Ishikawa (cell line): ENCODE data around the gene ELMO1.

Source experiments
- CEBPB ChIP-seq: IDR thresholded peaks from 2 replicates; pipeline ENCODE4 v1.6.1; 2012
- CREB1 ChIP-seq: IDR thresholded peaks from 2 replicates; pipeline ENCODE4 v1.6.1; 2012; ENCODE audit warnings: low read depth
- EGR1 ChIP-seq: IDR thresholded peaks from 2 replicates; pipeline ENCODE4 v1.6.1; 2012
- EP300 ChIP-seq: IDR thresholded peaks from 2 replicates; pipeline ENCODE4 v1.6.1; 2012; ENCODE audit warnings: borderline replicate concordance
- FOXM1 ChIP-seq: IDR thresholded peaks from 2 replicates; pipeline ENCODE4 v1.6.1; 2012; ENCODE audit warnings: low read depth, borderline replicate concordance
- NFIC ChIP-seq: IDR thresholded peaks from 2 replicates; pipeline ENCODE4 v1.6.1; 2012
- RAD21 ChIP-seq: IDR thresholded peaks from 2 replicates; pipeline ENCODE4 v1.6.1; 2012; ENCODE audit warnings: low read depth
- TAF1 ChIP-seq: IDR thresholded peaks from 2 replicates; pipeline ENCODE4 v1.6.1; 2012; ENCODE audit warnings: low read depth, mild to moderate bottlenecking
- TCF12 ChIP-seq: IDR thresholded peaks from 2 replicates; pipeline ENCODE4 v1.6.1; 2012; ENCODE audit warnings: low read depth
- TEAD4 ChIP-seq: IDR thresholded peaks from 2 replicates; pipeline ENCODE4 v1.6.1; 2012
- YY1 ChIP-seq: IDR thresholded peaks from 2 replicates; pipeline ENCODE4 v1.6.1; 2012; ENCODE audit warnings: low read depth
- ZBTB7A ChIP-seq: IDR thresholded peaks from 2 replicates; pipeline ENCODE4 v1.6.1; 2012; ENCODE audit warnings: low read depth
- TF ChIP-seq, protein P1 (sequence below): IDR thresholded peaks from 2 replicates; pipeline ENCODE4 v1.6.1; 2012
- TF ChIP-seq, protein P2 (sequence below): IDR thresholded peaks from 2 replicates; pipeline ENCODE4 v1.6.1; 2012; ENCODE audit warnings: low read depth, mild to moderate bottlenecking
- TF ChIP-seq, protein P3 (sequence below): IDR thresholded peaks from 2 replicates; pipeline ENCODE4 v1.6.1; 2012

The ELMO1 gene

DNA sequence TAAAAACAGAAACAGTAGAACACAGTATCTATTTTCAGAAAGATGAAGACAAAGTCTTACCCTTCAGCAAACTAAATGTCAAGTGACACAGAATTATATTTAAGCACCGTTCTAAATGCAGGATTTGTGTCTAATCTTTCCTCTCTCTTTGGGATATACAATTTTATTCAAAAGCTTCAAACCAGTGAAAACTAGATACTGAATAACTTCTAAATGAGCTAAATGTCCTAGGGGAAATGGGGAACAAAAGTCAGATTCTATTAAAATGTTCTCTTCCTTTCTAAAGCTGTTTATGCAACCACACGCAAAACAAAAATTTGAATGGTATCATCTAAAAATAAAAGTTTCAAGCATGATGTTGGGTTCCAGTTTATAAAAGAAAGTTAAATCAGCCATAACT lies 588.0 kb downstream of the ELMO1 start:
- no peak for TF ChIP-seq EGR1
- no peak for TF ChIP-seq EP300
- no peak for TF ChIP-seq TCF12
- no peak for TF ChIP-seq NFIC
- TF ChIP-seq CEBPB, result no peak
- TF ChIP-seq ZBTB7A, result no peak
- no peak for TF ChIP-seq TEAD4
- no peak for TF ChIP-seq YY1
- TF ChIP-seq, protein P1, sequence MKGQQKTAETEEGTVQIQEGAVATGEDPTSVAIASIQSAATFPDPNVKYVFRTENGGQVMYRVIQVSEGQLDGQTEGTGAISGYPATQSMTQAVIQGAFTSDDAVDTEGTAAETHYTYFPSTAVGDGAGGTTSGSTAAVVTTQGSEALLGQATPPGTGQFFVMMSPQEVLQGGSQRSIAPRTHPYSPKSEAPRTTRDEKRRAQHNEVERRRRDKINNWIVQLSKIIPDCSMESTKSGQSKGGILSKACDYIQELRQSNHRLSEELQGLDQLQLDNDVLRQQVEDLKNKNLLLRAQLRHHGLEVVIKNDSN, result no peak

DNA sequence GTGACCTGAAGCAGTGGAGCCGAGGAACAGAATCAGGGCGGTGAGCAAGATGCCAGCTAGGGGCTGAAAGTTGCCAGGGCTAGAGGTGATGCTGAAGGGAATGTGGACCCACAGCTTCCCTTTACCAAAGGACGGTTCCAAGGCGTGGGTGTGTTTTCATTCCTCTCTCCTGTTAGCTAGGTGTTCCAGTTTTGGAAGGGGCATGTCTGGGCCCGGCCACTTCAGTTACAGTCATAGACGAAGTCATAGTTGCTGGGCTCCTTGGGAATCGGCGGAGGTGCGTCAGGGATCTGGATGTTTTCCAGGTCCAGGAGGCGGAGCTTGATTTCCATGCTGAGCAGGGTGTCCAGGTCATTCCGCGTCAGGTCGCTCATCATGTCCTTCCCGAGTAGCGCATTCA lies 593.3 kb downstream of the ELMO1 start:
- TF ChIP-seq EP300, result no peak
- no peak for TF ChIP-seq TEAD4
- TF ChIP-seq, protein P1, result no peak

DNA sequence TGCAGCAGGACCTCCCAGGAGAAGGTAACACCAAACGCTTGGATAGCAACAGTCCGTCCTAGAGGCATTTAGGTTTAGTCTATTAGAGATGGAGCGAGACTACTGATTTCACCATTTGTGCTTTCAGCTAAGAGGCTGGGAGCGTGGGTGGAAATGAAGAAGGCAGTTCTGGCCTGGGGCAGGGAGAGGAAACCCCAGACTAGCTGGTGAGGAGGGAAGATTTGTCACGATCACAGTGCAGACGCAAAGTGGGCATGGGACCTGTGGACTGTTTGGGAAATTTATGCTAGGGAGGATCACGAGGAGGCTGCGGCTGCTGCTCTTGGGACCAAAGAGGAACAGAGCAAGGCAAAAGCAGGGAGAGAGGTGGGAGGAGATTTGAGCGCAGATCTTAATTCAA lies 594.0 kb downstream of the ELMO1 start:
- TF ChIP-seq CEBPB, result no peak
- no peak for TF ChIP-seq TEAD4
- TF ChIP-seq EGR1, result no peak
- TF ChIP-seq TCF12, result no peak
- no peak for TF ChIP-seq TAF1
- TF ChIP-seq, protein P2, sequence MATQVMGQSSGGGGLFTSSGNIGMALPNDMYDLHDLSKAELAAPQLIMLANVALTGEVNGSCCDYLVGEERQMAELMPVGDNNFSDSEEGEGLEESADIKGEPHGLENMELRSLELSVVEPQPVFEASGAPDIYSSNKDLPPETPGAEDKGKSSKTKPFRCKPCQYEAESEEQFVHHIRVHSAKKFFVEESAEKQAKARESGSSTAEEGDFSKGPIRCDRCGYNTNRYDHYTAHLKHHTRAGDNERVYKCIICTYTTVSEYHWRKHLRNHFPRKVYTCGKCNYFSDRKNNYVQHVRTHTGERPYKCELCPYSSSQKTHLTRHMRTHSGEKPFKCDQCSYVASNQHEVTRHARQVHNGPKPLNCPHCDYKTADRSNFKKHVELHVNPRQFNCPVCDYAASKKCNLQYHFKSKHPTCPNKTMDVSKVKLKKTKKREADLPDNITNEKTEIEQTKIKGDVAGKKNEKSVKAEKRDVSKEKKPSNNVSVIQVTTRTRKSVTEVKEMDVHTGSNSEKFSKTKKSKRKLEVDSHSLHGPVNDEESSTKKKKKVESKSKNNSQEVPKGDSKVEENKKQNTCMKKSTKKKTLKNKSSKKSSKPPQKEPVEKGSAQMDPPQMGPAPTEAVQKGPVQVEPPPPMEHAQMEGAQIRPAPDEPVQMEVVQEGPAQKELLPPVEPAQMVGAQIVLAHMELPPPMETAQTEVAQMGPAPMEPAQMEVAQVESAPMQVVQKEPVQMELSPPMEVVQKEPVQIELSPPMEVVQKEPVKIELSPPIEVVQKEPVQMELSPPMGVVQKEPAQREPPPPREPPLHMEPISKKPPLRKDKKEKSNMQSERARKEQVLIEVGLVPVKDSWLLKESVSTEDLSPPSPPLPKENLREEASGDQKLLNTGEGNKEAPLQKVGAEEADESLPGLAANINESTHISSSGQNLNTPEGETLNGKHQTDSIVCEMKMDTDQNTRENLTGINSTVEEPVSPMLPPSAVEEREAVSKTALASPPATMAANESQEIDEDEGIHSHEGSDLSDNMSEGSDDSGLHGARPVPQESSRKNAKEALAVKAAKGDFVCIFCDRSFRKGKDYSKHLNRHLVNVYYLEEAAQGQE, result no peak
- TF ChIP-seq FOXM1, result no peak
- TF ChIP-seq EP300, result no peak

DNA sequence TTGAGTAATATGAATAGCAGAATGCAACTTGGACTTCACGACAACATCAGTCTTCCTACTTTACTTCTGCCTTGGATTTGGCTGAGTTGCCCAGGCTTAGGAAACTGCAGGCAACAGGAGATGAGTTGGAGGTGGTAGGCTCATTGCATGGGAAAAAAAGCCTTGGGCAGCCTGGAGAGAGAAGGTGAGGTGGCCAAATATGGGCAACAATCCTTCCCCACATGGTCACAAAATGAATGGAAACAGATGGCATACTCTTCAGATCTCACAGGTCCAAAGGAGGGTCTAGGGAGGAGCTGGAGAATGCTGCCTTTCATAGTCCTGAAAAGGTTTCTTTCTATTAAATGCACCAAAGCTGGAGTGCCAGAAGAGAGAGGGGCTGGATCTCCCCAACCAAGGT lies 595.7 kb downstream of the ELMO1 start:
- TF ChIP-seq TAF1, result no peak
- no peak for TF ChIP-seq NFIC
- no peak for TF ChIP-seq FOXM1
- TF ChIP-seq, protein P2, result no peak
- no peak for TF ChIP-seq EGR1
- no peak for TF ChIP-seq CEBPB
- no peak for TF ChIP-seq TEAD4
- no peak for TF ChIP-seq EP300
- no peak for TF ChIP-seq YY1
- TF ChIP-seq ZBTB7A, result no peak
- TF ChIP-seq TCF12, result no peak
- TF ChIP-seq, protein P3, sequence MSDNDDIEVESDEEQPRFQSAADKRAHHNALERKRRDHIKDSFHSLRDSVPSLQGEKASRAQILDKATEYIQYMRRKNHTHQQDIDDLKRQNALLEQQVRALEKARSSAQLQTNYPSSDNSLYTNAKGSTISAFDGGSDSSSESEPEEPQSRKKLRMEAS, result no peak
- no peak for TF ChIP-seq CREB1
- TF ChIP-seq, protein P1, result no peak
- no peak for TF ChIP-seq RAD21

DNA sequence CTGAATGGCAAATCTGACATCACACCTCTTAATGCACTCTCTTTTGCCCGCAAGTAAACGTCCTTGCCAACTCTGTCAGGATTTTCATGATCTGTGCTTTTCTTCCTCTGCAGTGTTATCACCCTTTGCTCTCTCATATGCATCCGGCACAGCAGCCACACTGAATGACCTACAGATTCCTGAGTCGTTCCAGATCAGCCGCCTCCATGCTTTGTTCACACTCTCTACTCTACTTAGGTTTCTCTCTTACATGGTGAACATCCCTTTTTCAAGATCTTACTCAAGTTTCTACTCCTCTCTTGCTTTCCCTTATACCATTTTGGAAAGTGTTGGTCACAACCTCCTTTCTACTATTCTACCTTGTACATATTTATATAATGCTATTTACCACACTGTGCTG lies 596.6 kb downstream of the ELMO1 start:
- TF ChIP-seq RAD21, result no peak
- TF ChIP-seq, protein P2, result no peak
- TF ChIP-seq, protein P1, result no peak
- TF ChIP-seq YY1, result no peak
- no peak for TF ChIP-seq FOXM1
- TF ChIP-seq EP300, result no peak
- TF ChIP-seq ZBTB7A, result no peak
- TF ChIP-seq NFIC, result no peak
- TF ChIP-seq CREB1, result no peak
- TF ChIP-seq, protein P3, result no peak
